HG02798 (cell line): ENCODE measurements around the gene MRPL49.
A peak's percentile ranks its signal among the peaks of the same experiment; 100 is the strongest.
"Not testable (repeated sequence)": the region's sequence is repeated elsewhere in the genome, so short reads cannot be mapped to it uniquely, and the experiment has no call there.

Experiments used
- ATAC-seq: cut with Tn5 transposase; IDR thresholded peaks from one replicate; pipeline ENCODE4 v1.9.1; 2021; ENCODE audit warnings: mild to moderate bottlenecking; ENCODE audit not compliant: unreplicated experiment, poor library complexity

Gene MRPL49

DNA sequence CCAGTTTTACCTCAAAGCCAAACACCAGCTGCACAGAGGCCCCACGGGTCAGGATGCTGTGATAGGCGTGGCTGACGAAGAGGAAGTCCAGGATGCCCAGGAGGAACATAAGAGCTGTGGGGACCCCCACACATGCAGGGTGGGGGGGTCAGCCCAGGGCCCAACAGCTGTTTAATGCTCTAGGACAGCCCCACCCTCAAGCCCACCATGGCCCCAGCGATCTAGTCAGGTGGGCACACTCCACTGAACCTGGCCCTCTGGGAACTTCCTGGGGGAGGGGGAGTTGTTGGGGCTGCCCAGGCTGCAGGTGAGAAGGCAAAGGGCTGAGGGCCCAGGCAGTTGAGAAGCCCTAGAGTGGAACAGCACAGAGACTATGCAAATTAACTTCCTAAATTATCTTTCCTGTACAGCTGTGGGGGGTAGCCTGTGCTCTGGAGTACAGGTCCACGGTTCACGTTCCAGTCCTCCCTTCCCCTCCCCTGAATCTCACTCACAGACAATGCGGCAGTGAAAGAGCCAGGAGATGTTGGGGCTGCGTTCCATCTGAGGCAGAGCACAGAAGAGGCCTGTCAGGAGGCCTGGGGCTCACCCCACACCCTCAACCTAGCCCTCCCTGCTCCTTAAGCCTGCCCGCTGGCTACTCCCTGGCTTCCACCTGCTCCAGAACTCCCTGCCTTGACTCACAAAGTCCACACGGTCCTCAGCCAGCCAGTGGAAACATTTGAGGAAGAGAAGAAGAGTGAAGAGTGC, 10.3 kb downstream of the MRPL49 start:
- ATAC-seq: peak; percentile 33

DNA sequence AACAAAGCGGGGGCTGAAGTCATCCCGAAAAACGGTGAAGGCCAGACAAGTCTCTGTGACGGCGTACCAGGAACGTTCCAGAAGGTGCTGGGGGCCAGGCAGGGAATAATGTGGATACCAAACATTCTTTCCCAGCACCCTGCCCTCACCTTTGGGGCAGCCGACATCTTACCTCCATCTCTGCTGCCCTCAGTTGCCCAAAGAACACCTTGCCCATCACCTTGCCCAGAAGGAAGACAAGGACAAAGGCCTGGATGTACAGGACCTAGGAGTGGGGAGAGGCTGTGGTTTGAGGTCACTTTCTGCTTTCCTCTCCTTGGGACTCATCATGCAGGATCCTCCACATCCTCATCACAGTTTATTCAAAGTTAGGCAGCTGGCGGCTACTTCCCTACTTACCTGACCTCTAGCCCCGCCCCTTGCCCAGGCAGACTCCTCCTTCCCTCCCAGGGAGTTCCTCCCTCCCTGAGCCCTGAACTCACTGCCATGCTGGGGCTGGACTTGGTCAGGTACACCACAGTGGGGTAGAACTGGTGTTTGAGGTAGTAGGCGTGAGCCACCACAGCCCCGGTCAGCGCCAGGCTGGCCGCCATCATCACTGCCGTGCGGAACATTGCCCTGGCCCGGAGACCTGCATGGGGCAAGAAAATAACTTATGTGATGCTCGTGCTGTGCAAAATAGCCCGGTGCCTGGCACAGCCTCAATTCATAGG, 11.0 kb downstream of the MRPL49 start:
- ATAC-seq: peak; percentile 24

DNA sequence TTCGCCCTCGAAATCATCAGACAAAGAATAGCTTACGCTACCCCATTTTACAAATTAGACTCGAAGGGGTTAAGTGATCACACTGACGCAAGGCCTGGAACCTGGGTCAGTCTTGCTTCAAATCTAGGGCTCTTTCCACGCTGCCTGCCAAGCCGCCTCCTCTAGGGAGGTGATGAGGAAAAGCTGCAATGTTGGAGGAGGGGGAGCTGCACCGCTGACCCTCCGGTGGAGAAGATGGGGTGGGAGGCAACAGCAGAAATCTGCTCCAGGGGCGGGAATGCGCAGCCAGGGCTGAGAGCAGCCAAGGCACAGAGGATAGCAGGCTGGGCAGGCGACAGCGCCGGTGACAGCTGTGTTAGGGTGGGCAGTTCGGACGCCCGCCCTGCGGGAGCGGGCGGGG, 11.6 kb downstream of the MRPL49 start:
- ATAC-seq: no peak

DNA sequence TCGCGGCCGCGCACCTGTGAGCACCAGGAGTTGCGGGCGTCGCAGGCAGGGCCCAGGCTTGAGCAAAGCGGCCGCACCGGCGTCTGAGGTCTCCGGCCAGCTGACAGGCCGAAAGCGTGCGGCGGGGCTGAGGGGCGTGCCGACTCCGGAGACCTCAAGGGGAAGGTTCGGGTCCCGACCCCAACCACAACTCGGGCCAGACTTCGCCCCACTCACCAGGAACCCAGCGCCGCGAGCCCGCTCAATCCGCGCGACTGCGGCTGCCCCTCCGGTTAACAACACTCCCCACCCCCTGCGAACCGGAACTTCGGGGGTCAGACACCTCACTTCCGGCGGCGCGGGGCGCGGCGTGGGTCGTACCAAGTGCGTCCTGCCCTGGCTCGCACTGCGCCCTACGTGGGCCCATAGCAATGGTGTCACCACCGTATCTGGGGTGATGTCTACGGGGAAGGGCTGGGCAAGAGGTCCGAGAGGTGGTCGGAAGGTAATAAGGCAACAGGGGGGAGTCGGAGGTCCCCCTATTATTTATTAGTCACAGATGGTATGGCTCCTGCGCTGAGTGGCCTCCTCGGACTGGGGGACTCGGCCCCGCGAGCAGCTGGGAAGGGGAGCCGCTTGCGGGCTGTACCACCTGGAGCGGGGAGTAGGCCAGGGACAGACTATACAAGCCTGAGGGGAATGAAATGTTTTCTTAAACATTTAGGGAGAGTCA, 12.3 kb downstream of the MRPL49 start, which contains the start of gene SYVN1:
SYVN1 (minus strand) TSS at position 280 of the 712 bp plus-strand sequence. CDS start 918 bp downstream, outside the sequence.
- ATAC-seq: peak; percentile 66

DNA sequence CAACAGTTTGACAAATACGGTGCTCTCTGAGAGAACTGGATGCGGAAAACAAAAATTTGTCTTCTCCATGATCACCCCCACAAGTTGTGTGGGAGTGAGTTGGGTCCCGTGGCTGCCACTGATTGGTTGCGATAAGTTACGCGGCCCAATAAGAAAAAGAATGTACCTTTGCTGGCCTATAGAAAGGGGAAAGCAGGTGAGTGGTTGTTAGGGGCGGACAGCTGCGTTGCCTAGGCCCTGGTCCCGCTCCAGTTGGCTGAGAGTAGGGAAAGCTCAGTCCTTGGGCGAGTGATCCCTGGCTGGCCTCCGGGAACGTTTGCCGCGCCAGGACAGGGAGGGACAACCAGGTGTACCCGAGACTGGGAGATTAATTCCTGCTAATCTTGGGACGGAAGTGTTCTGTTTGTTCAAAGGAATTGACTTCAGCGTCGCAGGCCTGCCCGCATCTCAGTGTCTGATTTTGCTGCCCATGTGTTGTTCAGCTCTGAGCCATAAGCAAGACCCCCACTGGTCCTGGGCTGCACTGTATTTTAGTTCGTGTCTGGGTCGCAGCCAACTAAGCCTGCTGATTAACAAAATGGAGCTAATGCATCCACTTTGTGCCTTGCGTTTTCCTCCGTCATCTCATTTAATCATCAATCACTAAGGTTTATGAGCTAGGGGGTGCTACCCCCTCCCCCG, 13.0 kb downstream of the MRPL49 start:
- peak; percentile 79 for ATAC-seq

DNA sequence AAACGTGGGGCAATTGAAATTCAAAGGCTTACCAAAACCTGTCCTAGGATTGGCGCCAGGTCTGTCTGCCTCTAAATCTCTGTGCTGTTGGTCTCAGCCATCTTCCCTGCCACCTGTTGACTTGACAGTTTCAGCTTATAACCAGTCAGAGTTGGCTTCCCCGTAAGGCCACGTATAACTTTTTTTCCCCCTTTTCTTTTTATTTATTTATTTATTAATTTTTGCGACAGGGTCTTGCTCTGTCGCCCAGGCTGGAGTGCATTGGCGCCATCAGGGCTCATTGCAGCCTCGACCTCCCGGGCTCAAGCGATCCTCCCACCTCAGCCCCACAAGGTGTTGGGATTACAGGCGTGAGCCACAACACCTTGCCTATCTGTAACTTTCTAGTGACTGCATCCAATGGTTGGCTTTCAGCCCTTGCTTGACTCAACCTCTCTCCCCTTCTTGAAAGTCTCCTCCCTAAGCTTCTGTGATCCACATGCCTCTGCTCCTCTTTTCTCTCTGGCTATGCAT, 13.6 kb downstream of the MRPL49 start:
- ATAC-seq: no peak

DNA sequence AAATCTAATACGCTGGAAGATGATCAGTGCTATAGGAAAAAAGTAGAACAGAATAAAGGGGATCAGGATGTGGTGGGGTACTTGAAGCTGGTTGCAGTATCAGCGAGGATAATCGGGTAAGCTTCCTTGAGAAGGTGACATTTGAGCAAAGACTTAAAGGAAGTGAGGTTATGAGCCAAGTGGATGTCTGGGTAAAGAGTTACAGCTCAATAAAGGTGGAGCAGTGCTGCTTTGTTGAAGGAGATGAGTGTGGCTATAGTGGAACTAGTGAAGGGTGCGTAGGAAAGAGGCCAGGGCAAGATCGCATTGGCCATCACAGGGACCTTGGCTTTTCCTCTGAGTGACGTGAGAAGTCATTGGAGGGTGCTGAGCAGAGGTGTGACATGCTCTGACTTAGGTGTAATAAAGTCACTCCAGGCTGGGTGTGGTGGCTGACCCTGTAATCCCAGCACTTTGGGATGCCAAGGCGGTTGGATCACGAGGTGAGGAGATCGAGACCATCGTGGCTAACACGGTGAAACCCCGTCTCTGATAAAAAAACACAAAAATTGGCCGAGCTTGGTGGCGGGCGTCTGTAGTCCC, 14.5 kb downstream of the MRPL49 start:
- no peak for ATAC-seq

DNA sequence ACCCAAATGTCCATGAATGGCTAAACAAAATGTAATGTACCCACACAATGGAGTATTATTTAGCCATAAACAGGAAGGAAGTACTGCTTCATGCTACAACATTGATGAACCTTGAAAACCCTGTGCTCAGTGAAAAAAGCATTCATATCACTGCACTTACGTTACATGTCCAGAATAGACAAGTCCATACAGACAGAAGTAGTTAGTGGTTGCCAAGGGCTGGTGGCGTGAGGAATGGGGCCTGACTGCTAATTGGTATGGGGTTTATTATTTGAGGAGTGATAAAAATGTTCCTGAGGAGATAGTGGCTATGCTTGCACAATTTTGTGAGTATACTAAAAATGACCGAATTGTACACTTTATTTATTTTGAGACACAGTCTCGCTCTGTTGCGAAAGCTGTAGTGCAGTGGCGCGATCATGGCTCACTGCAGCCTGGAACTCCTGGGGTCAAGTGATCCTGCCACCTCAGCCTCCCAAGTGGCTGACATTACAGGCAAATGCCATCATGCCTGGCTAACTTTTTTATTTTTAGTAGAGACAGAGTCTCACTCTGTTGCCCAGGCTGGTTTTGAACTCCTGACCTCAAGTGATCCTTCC, 19.9 kb downstream of the MRPL49 start:
- no peak for ATAC-seq

DNA sequence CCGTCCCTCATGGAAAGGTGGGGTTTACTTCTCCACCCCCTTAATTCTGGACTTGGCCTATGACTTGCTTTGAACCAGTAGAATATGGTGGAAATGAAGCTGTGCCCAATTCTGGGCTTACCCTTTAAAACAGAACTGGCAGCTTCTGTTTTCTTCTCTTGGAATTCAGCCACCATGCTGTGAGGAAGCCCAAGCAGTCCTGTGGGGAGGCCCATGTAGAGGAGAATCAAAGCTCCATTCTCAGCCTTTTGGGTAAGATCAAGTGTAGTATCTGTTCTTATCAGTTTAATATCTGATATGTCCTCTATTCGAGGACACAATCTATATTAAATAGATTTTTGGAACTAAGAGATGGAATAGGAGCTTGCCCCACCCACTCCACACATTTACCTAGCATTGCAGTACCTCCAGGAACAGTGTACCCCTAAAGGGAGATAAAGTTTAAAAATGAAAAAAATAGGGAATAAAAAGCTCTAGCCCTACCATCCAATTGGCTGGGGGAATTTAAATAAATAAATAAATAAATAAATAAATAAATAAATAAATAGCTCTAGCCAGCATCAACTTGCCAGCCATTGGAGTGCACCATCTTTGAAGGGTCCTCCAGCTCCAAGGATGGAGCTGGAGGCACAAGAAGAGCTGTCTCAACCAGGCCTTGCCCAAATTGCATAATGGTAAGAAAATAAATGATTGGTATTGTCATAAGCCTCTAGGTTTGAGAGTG, 25.4 kb downstream of the MRPL49 start:
- no peak for ATAC-seq

DNA sequence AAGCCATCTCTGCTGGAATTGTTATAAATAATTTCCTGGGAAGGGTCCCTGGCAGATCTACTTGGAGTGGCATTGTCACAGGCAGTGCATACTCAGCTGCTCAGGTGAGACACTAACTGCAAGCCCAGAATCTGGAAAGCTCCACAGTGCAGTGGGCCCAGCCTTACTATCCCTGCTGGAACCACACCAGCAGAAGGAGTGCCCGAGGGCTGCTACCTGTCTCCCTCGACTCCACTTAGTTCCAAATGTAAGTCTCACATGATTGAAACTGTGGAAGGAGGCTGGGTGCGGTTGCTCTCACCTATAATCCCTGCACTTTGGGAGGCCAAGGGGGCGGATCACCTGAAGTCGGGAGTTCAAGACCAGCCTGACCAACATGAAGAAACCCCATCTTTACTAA, 26.5 kb downstream of the MRPL49 start:
- no peak for ATAC-seq

DNA sequence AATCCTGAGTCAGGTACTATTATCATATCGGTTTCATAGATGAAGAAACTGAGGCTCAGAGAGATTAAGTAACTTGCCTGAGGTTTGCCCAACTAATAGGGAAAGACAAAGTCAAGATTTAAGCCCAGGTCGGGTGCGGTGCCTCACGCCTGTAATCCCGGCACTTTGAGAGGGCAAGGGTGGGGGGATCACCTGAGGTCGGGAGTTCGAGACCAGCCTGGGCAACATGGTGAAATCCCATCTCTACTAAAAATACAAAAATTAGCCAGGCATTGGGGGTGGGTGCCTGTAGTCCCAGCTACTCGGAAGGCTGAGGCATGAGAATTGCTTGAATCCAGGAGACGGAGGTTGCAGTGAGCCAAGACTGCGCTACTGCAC, 28.0 kb downstream of the MRPL49 start:
- not testable (repeated sequence) for ATAC-seq

DNA sequence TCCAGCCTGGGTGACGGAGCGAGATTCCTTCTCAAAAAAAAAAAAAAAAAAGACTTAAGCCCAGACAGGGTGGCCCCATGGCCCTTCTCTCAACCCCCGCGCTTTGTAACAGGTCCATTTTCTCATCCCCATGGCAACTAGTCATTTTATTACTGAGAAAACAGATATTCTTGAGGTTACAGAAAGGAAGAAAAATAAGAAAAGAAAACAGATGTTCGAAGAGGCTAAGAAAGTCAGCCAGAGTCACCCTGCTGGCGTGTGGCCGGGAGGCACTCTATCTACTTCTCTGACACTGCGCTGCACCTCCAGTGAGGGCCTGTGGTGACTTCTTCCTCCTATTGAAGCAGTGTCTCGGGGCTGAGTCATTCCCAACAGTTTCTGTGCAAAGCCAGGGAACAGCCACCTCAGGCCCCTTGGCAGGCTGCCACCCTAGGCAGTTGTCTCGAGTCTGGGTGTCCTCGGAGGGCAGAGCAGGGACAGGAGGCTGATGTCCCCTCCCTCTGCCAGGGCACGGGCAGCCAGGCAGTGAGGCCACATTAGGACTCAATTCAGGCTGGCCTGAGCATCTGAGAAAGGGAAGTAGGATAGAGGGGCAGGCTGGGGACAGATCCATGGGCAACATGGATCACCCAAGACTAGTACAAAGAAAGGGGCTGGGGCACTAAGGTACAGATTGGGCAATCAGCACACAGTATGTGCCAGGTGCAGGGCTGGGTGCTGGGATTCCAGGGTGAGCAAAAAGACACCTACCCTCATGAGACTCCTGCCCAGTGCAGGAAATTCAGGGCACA, 28.6 kb downstream of the MRPL49 start:
- ATAC-seq: no peak

DNA sequence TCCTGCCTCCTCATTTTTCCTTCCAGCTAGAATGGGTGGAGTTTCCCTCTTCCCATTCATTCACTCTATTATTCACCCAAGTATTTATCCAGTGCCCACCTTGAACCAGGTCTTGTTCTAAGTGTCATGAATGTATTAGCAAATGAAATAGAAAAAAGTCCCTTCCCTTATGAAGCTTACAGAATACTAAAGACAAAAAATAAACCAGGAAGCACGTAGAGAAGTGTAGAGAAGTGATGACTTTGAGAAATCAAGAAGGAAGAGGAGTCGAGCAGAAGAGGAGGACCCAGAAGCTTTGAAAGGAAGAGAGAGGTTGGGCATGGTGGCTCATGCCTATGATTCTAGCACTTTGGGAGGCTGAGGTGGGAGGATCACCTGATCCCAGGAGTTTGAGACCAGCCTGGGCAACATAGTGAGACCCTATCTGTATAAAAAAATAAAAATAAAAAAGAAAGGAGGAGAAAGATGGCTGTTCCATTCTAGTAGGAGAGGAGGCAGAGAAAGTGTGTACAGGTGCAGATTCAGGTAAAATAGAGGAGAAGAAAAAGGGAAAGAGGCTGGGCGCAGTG, 29.3 kb downstream of the MRPL49 start:
- no peak for ATAC-seq

DNA sequence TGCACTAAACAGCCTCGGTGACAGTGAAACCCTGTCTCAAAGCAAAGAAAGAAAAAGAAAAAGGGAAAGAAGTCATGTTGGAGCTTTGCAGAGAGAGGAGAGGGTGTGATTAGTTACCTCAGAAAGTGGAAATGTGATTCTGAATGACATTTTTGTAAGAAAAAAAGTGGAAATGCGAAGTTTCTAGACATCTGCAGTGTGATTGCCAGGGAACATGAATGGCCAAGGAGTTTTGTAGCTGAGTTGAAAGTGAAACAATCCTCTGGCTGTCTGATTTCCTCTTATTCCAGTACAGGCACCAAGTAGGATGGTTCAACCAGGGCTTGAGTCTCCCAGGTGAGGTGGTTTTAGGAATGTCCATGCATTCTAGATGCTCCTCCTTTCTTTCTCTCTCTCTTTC, 30.0 kb downstream of the MRPL49 start:
- ATAC-seq: no peak

DNA sequence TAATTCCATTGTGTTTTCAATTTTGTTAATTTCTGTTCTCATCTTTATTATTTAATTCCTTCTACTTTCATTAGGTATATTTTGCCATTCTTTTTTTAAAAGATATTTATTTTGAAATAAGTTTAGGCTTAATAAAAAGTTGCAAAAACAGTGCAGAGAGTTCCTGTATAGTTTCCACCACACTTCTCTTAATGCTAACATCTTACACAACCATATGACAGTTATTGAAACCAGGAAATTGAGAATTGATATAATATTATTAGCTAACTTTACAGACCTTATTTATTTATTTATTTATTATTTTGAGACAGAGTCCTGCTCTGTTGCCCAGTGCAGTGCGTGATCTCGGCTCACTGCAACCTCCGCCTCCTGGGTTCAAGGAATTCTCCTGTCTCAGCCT, 34.1 kb downstream of the MRPL49 start:
- no peak for ATAC-seq

DNA sequence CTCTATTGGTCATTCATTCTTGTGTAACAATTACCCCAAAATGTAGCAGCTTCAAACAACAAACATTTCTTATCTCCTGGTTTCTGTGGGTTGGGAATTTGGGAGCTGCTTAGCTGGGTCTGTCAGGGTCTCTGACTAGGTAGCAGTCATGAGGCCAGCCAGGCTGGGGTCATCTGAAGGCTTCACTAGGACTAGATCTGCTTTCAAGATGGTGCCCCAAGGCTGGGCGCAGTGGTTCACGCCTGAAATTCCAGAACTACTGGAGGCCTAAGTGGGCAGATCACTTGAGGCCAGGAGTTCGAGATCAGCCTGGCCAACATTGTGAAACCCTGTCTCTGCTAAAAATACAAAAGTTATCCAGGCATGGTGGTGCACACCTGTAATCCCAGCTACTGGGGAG, 34.8 kb downstream of the MRPL49 start:
- ATAC-seq: no peak

DNA sequence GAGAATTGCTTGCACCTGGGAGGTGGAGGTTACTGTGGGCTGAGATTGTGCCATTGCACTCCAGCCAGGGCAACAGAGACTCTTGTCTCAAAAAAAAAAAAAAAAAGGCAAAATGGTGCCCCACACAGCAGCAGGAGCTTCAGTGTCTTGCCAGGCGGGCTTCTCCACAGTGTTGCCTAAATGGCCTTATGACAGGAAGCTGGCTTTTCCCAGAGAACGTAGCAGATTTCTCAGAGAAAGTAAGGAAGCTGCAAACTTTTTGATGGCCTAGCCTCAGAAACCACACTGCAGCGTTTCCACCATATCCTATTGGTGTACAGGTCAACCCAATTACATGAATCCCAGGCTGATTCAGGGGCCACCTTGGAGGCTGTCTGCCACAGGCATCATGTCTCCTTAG, 35.2 kb downstream of the MRPL49 start:
- no peak for ATAC-seq

DNA sequence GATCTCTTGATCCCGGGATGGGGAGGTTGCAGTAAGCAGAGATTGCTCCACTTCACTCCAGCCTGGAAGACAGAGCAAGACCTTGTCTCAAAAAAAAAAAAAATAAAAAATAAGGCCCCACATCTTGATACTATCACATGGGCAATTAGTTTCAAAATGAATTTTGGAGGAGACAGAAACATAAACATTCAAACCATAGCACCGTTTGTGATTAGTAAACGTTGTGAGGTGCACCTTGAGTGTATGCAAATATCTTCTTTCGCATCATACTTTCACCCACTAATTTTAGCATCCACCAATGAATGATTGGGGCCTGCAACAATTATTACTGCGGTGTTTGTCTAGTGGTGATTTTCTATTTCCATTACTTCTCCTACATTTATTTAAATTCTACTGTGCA, 36.9 kb downstream of the MRPL49 start:
- ATAC-seq: peak; percentile 62
